Measurements from ENCODE around the gene FXYD3. TPM values are rescaled to one million over a fixed set of nuclear protein-coding genes. Genes with fewer than 3 reads are reported as not detected.

Gene FXYD3
- total RNA-seq, 2 donors from 2014 or later: not detected

- Mint-ChIP-seq H3K27ac (peak overlapping the region; percentile 98 to 99), H3K9me3 (peaks cover 0 to under 1% of the 10 kb centered on the region in 2 donors), H3K36me3 (peaks cover 60 to 63% of the 10 kb centered on the region in 2 donors)
- ATAC-seq: no peak
- no peak for DNase-seq (ENCODE audit: low spot score in 2 of 2)
Measured at GRCh38 chr19:35155981-35156672, 40.5 kb downstream of the FXYD3 start.

- no peak for DNase-seq (ENCODE audit: low spot score in 2 of 2)
- H3K27ac Mint-ChIP-seq: peak overlapping the region; percentile 98 to 99
Measured at GRCh38 chr19:35156673-35157014, 41.0 kb downstream of the FXYD3 start.

GRCh38 chr19:35157431-35157830 lies 41.8 kb downstream of the FXYD3 start:
- ATAC-seq (no peak), DNase-seq (ENCODE audit: low spot score in 2 of 2) (no peak)
- Mint-ChIP-seq H3K27ac (peak overlapping the region in 1 of 2 donors; percentile 52), H3K36me3 (peaks cover 73 to 76% of the 10 kb centered on the region in 2 donors), H3K9me3 (peaks cover 8 to 11% of the 10 kb centered on the region in 2 donors)

More at GRCh38 chr19:35156673-35157014, 41.0 kb downstream of the FXYD3 start:
- Mint-ChIP-seq H3K9me3 (peaks cover 4 to 6% of the 10 kb centered on the region in 2 donors), H3K36me3 (peaks cover 66 to 69% of the 10 kb centered on the region in 2 donors)
- no peak for ATAC-seq

GRCh38 chr19:35159606-35160005 lies 44.0 kb downstream of the FXYD3 start:
- Mint-ChIP-seq H3K27ac (peak overlapping the region in 1 of 2 donors; percentile 13), H3K9me3 (peaks cover 17 to 27% of the 10 kb centered on the region in 2 donors), H3K36me3 (peaks cover 94 to 97% of the 10 kb centered on the region in 2 donors)
- no peak for DNase-seq (ENCODE audit: low spot score in 2 of 2)
- no peak for ATAC-seq

GRCh38 chr19:35160629-35161433 lies 45.2 kb downstream of the FXYD3 start:
- no peak for ATAC-seq
- peak overlapping the region; percentile 40 to 46 for H3K27ac Mint-ChIP-seq
- peaks cover 94 to 97% of the 10 kb centered on the region in 2 donors for H3K36me3 Mint-ChIP-seq
- DNase-seq (ENCODE audit: low spot score in 2 of 2): no peak
- H3K9me3 Mint-ChIP-seq: peaks cover 17 to 32% of the 10 kb centered on the region in 2 donors

- peak overlapping the region in 1 of 2 donors; percentile 46 for H3K27ac Mint-ChIP-seq
Measured at GRCh38 chr19:35161434-35161743, 45.8 kb downstream of the FXYD3 start.

GRCh38 chr19:35162471-35163326 lies 47.1 kb downstream of the FXYD3 start:
- ATAC-seq (no peak), DNase-seq (ENCODE audit: low spot score in 2 of 2) (no peak)
- H3K27ac Mint-ChIP-seq: peak overlapping the region in 1 of 2 donors; percentile 86
- H3K9me3 Mint-ChIP-seq: peaks cover 17 to 40% of the 10 kb centered on the region in 2 donors
- H3K36me3 Mint-ChIP-seq: peaks cover 94 to 98% of the 10 kb centered on the region in 2 donors

More at GRCh38 chr19:35161434-35161743, 45.8 kb downstream of the FXYD3 start:
- Mint-ChIP-seq H3K36me3 (peaks cover 94 to 97% of the 10 kb centered on the region in 2 donors), H3K9me3 (peaks cover 17 to 38% of the 10 kb centered on the region in 2 donors)
- ATAC-seq (no peak), DNase-seq (ENCODE audit: low spot score in 2 of 2) (no peak)

GRCh38 chr19:35164418-35164817 lies 48.8 kb downstream of the FXYD3 start:
- Mint-ChIP-seq H3K27ac (peak overlapping the region in 1 of 2 donors; percentile 86), H3K36me3 (peaks cover 76 to 94% of the 10 kb centered on the region in 2 donors), H3K9me3 (peaks cover 17 to 40% of the 10 kb centered on the region in 2 donors)
- ATAC-seq (peak in 1 of 2 donors; percentile 75), DNase-seq (ENCODE audit: low spot score in 2 of 2) (no peak)

GRCh38 chr19:35165200-35166058 lies 49.8 kb downstream of the FXYD3 start:
- ATAC-seq (no peak), DNase-seq (ENCODE audit: low spot score in 2 of 2) (no peak)
- Mint-ChIP-seq H3K27ac (peak overlapping the region; percentile 86 to 94), H3K36me3 (peaks cover 69 to 95% of the 10 kb centered on the region in 2 donors), H3K9me3 (peaks cover 17 to 40% of the 10 kb centered on the region in 2 donors)

- ATAC-seq (no peak), DNase-seq (ENCODE audit: low spot score in 2 of 2) (no peak)
- Mint-ChIP-seq H3K9me3 (peaks cover 14 to 37% of the 10 kb centered on the region in 2 donors), H3K36me3 (peaks cover 59 to 90% of the 10 kb centered on the region in 2 donors), H3K27ac (peak overlapping the region; percentile 86 to 94)
Measured at GRCh38 chr19:35166100-35167063, 50.8 kb downstream of the FXYD3 start.

GRCh38 chr19:35167251-35168119 lies 51.9 kb downstream of the FXYD3 start:
- Mint-ChIP-seq H3K27ac (peak overlapping the region; percentile 86 to 93), H3K9me3 (peaks cover 9 to 28% of the 10 kb centered on the region in 2 donors), H3K36me3 (peaks cover 48 to 87% of the 10 kb centered on the region in 2 donors)
- DNase-seq (ENCODE audit: low spot score in 2 of 2): no peak
- ATAC-seq: no peak

- no peak for DNase-seq (ENCODE audit: low spot score in 2 of 2)
- H3K36me3 Mint-ChIP-seq: peaks cover 41 to 85% of the 10 kb centered on the region in 2 donors
- no peak for ATAC-seq
- H3K9me3 Mint-ChIP-seq: peaks cover 9 to 25% of the 10 kb centered on the region in 2 donors
- H3K27ac Mint-ChIP-seq: peak overlapping the region; percentile 86 to 93
Measured at GRCh38 chr19:35168196-35168595, 52.6 kb downstream of the FXYD3 start.

- H3K36me3 Mint-ChIP-seq: peaks cover 29 to 73% of the 10 kb centered on the region in 2 donors
- no peak for DNase-seq (ENCODE audit: low spot score in 2 of 2)
- H3K9me3 Mint-ChIP-seq: peaks cover 1 to 15% of the 10 kb centered on the region in 2 donors
- peak overlapping the region; percentile 59 to 86 for H3K27ac Mint-ChIP-seq
- no peak for ATAC-seq
Measured at GRCh38 chr19:35169221-35169995, 53.8 kb downstream of the FXYD3 start.
